ENCODE measurements around the gene CACNG3. TPM values are rescaled to one million over a fixed set of nuclear protein-coding genes. Genes with fewer than 3 reads are reported as not detected.
"Not testable (repeated sequence)": the region's sequence is repeated elsewhere in the genome, so short reads cannot be mapped to it uniquely, and the experiment has no call there.

CACNG3 gene
- total RNA-seq, 1 experiment from 2014 or later: not detected

DNA sequence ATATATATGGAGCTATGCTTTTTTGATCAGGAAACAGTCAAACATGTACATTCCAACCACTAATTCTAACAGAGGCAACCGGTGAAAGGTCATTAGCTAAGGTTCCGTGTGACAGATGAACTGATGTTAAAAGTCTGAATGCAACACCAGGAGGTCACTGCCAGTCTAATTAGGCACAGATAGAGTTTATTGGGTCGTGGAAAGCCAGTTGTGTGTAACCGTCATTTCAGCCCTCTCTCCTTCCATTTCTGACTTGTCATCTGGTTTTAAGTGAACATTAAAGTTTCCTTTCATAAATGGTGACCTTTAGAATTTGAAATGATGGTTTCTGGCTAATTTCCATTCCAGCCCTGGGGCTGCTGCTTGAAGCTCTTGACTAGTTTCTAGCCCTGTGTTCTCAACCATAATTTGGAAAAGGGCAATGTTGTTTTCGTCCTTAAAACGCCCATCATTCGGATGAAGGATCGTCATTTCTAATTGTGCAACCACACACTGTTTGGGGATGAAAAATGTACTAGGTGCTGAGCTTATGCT lies 23.9 kb downstream of the CACNG3 start:
- DNase-seq (ENCODE audit: low read depth): no peak

DNA sequence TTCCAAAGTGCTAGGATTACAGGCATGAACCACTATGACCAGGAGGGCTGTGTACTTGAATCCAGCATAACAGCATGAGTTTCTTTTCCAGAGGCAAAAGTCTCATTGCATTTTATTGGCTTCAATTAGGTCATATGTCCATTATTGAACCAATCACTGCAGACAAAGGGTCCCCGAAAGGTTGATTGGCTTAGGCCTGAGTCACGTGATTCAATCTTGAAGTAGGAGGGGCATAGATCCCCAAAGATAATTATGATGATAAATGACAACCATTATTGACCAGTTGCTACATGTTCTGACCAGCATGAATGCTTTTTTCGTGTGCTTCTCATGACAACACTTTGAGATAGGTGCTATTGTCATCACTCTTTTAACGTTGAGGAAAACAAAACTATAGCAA lies 25.3 kb downstream of the CACNG3 start:
- no peak for DNase-seq (ENCODE audit: low read depth)

DNA sequence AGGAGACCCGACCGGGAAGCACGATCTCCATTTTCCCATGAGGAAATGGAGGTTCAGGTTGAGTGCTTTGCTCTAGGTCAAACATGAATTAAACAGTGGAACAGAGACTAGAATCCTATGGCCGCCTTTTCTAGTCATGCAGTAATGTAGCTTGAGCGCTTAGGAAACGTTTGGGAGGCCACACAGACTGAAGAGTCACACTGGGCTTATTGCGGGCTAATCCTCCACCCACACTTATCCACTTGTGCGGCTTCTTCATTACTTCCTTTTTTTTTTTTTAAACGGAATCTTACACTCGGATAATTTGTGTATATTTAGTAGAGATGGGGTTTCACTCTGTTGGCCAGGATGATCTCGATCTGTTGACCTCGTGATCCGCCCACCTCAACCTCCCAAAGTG lies 26.0 kb downstream of the CACNG3 start:
- peak; percentile 19 for DNase-seq (ENCODE audit: low read depth)

DNA sequence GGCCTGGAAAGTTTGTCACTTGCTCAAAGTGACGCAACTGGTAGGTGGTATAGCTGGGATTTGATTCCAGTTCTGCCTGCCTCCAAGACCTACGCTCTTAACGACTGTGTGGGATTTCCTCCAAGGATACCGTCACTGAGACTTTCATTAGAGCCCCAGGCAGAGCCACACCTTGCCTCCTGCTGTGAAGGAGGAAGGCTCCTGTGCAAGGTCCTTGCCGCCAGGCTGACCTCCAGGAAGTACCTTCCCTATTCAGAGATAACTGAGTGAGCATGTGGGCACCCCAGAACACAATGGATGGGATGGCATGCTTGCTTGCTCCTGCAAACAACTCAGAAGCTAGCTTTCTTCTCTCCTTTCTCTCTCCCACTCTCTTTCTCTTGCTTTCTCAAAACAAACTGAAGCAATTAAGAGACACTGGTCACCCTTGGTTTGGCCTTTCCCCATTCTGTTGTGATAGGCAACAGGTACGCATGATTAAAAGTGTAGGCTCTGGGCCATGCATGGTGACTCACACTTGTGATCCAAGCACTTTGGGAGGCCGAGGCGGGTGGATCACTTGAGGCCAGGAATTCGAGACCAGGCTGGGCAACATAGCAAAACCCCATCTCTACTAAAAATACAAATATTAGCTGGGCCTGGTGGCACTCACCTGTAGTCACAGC lies 30.7 kb downstream of the CACNG3 start:
- peak; percentile 50 for DNase-seq (ENCODE audit: low read depth)

DNA sequence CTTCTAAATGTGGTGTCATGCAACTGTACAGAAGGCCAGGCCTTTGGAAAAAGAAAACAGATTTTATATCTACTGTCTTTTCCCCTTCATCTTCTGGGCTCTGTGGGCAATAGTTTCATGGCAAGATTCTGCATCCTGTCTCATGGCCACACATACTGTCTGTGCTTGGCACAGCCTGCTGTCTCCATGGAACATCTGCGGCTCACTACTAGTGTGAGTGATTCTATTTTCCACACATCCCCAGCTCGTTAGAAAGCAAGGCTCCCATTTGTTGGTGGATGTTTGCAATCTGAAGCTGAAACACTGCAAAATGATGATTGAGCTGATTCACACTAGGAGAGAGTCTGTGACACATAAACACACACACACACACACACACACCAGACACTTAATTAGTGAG lies 32.4 kb downstream of the CACNG3 start:
- DNase-seq (ENCODE audit: low read depth): no peak

DNA sequence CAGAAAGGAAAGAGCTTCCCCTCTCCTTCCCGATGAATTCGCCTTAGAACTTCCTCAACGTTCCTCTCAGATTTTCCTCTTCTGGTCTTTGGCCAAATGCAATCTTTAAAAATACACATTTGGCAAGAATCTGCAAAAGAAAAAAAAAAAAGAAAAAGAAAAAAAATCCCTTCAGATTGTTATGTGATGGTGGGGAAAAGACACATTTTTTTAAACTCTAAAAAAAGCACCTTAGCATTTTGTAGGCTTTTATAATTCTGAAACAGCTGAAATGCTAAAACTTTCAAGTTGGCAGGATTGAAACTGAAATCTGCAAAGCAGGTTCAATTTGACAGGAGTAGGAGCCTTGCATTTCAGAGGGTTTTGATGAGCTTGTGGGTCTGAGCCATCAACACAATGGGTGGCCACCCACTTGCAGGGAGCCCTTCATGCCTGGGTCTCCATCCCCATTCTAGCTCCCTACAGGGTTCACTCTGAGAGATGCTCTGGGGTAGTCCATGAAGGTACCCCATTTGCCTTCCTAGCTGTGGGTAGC lies 33.1 kb downstream of the CACNG3 start:
- DNase-seq (ENCODE audit: low read depth): no peak

DNA sequence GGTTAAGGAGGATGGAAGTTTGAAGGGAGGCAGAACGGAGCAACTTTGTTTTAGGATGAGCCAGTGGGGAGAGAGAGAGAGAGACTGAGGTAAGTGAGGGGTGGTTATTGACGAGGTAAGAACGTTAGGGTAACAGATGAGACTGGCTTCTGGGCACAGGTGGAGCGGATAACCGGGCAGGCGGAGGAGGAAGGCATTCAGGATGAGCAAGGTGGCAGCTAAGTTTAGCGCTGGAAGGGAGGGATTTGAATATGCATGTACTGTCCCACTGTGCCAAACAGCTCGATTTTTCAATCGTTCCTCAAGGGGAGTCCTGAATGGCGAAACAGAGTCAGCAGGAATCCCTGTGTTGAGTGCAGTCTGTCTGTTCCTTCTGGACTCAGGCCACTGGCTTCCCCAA lies 35.8 kb downstream of the CACNG3 start:
- no peak for DNase-seq (ENCODE audit: low read depth)

DNA sequence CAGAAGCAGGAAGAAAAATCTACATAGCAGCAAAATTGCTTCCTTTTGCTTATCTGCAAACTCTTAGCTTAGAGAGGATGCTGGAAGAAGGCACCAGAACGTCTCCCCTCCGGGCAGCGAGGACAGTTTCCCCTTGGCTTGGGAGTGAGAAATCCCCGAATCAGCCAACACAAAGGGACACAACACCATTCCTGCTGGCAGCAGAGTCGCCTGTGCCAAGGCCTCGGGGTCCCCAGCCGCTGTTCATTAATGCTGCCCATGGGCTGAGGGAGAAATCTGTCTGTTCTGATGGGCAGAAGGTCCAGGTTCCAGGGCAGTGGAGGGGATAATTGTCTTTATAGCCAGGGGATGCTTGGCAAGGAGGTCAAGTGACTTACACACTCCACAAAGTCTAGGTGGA lies 38.0 kb downstream of the CACNG3 start:
- no peak for DNase-seq (ENCODE audit: low read depth)

DNA sequence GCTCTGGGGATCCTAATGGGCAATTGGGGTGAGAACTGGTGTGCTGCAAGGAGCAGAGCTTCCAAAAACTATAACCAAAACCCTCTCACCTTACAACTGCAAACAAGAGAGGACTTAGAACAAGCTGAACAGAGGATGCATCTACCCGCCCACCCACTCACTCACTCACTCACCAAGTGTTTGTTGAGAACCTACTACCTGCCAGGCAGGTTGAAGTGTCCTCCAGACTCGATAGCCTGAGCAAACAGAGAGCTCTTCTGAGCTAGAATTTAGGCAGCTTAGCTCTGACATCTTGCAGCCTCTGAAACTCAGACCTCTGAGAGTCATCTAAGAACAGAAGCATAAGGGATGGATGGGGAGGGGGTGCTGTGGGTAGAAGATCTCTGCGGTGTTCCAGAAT lies 41.2 kb downstream of the CACNG3 start:
- no peak for DNase-seq (ENCODE audit: low read depth)

DNA sequence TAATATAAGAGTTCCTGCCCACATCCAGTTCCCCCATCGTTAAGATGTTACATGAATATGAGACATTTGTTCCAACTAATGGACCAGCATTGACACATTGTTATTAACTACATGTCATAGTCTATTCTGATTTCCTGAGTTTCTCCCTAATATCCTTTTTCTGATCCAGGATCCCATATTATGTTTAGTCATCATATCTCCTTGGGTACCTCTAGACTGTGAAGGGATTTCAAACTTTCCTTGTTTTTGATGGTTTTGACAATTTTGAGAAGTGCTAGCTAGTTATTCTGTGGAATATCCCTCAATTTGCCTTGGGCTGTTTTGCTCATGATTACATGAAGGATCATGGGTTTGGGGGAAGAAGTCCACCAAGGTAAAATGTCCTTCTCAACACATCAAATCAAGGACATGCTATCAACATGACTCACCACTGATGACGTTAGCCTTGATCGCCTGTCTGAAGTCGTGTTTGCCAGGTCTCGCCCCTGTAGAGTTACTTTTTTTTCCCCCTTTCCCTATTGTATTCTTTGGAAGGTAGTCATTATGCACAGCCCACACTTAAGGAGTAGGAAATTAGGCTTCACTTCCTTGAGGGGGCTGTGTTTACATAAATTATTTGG lies 42.5 kb downstream of the CACNG3 start:
- DNase-seq (ENCODE audit: low read depth): peak; percentile 41

DNA sequence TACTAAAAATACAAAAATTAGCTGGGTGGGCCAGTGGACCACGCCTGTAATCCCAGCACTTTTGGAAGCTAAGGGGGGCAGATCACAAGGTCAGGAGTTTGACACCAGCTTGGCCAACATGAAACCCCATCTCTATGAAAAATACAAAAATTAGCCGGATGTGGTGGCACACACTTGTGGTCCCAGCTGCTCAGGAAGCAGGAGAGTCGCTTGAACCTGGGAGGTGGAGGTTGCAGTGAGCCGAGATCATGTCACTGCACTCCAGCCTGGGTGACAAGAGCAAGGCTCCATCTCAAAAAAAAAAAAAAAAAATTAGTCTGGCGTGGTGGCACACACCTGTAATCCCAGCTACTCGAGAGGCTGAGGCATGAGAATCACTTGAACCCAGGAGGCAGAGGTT lies 44.6 kb downstream of the CACNG3 start:
- not testable (repeated sequence) for DNase-seq (ENCODE audit: low read depth)

DNA sequence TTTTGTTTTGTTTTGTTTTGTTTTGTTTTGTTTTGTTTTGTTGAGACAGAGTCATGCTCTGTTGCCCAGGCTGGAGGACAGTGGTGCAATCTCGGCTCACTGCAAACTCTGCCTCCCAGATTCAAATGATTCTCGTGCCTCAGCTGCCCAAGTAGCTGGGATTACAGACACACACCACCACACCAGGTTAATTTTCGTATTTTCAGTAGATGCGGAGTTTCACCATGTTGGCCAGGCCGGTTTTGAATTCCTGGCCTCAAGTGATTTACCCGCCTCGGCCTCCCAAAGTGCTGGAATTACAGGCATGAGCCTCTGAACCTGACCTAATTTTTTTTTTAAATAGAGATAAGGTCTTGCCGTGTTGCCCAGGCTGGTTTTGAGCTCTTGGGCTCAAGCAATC lies 46.5 kb downstream of the CACNG3 start:
- no peak for DNase-seq (ENCODE audit: low read depth)

DNA sequence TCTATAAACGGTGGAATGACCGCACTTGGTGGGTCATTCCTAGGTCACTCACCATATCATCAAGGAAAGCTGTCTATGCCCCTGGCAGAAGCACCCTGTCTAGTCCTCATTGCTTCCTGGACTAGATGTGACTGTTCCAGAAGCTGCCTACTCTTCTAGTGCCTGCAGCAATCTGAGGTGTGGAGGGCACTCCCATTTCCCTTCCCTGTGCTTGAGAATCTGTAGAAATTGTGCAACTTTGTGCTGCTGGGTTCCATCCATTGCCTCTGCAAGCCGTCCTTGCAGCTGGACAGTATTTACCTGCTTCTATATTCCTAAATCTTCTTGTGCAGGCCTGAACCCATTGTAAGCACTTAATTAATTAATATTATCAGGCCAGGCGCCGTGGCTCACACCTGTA lies 52.1 kb downstream of the CACNG3 start:
- no peak for DNase-seq (ENCODE audit: low read depth)

DNA sequence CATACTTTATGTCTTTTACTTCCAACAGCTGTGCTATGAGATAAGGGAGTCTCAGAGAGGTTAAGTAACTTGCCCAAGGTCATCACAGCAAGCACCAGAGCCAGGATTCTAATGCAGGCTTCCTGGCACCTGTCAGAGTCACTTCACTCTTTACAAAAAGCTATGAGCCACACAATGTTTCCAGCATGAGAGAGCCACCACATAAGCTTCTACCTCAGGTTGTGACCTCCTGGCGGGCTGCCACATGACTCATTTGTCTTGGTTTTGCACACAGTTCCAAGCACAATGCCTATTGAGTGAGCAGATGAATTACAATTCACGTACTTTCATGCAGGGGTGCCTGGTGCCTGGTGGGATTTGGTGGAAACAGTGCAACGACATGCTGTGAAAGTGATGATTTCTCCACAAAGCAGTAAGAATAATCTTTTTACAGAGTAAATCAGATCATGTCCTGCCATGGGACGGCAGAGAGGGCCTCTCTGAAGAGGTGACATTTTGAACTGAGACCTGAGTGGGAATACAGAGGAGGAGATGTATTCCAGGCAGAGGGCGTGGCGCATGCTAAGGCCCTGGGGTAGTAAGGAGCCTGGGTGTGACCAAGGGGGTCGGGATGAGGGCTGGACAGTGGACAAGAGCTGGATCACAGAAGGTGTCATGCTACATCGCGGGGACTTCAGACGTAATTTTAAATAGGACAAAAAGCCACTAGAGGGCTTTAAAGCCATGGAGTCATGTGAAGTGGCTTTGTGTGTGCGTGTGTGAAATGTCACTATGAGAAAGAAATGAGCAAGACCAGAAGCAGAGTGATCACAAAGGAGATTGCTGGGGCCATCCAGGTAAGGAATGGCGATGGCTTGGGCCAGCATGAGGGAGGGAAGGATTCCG lies 53.4 kb downstream of the CACNG3 start:
- DNase-seq (ENCODE audit: low read depth): peak; percentile 90

DNA sequence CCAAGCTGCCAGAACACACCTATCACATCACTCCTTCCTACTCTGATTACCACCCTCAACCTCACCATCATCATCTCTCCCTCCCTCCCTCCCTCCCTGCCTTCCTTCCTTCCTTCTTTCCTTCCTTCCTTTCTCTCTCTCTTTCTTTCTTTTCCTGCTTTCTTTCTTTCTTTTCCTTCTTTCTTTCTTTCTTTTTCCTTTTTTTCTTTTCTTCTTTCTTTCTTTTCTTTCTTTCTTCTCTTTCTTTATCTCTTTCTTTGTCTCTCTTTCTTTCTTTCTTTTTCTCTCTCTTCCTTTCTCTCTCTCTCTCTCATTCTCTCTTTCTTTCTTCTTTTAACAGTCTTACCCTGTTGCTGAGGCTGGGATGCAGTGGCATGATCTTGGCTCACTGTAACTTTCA lies 59.2 kb downstream of the CACNG3 start:
- no peak for DNase-seq (ENCODE audit: low read depth)

DNA sequence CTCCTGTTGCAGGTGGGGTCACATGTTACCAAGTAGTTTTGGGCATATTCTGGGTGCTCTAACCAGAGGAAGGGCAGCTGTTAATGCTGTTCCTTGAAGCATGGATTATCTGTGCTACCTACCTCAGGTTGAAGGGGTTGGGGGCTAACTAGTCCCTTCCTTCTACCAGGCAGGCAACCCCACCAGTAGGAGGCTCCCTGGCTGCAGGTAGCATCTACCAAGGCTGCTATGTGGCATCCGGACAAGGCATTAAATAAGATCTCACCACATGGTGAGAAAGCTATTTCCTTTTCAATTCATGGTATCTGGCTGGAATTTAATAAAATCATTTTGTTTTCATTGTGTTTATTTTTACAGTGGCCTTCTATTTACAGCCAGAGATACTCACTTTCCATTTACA lies 62.5 kb downstream of the CACNG3 start:
- no peak for DNase-seq (ENCODE audit: low read depth)

DNA sequence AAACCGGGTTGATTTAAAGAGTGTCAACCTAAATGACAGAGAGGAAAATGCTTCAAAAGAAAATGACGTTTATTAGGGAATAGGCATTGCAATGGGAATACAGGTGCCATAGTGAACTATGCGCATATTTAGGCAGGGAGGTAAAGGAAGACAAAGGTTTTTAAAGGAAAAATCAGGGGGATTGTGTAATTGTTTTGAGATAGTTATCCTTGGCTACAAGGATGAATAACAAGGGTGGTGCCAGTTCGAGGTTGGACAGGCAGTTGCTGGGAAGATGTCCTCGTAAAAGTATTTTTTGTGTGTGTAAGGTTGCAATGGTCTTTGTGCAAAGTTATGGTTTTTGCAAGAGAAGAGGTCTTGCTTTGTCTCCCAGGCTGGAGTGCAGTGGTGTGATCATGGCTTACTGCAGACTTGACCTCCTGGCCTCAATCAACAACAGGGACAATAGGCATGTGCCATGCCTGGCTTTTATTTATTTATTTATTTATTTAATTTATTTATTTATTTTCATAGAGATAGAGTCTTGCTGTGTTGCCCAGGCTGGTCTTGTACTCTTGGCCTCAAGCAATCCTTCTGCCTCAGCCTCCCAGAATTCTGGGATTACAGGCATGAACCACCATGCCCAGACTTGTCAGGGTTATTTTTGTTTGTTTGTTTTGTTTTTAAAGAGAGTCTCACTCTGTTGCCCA lies 63.1 kb downstream of the CACNG3 start:
- DNase-seq (ENCODE audit: low read depth): no peak

DNA sequence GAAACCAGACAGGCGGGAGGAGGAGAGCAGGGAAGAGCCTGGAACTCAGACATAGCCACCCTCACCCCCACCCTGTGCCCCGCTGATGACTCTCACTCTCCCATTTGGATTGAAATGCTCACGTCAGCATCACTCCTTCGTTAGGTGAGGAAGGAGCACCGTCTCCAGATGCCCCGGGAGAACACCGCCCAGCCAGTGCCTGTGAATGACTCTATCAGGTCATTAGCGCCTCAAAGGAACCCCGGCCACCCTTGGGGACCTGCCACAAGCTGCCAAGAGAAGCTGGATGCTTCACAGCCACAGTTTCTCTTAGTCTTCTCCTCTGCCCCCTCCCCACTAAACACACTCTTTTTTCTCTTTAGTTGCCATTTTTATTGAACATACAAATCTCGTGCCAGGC lies 66.0 kb downstream of the CACNG3 start:
- DNase-seq (ENCODE audit: low read depth): no peak

DNA sequence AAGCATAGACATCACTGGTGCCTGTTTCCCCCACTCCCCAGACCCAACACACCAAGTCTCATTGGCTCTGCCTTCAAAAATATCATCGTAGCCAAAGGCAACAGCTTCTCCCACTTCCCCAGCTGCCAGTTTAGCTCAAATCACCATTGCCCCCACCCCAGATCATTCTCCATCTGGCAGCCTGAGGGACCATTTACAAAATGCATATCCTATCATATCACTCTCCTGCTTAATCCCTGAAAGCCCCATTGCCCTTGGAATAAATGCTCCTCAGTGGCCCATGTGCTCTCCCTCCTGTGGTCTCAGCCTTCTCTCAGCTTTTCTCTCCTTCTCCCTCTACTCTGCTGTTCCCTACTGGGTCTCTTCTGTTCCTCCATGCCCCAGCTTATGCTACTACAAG lies 68.3 kb downstream of the CACNG3 start:
- DNase-seq (ENCODE audit: low read depth): no peak

DNA sequence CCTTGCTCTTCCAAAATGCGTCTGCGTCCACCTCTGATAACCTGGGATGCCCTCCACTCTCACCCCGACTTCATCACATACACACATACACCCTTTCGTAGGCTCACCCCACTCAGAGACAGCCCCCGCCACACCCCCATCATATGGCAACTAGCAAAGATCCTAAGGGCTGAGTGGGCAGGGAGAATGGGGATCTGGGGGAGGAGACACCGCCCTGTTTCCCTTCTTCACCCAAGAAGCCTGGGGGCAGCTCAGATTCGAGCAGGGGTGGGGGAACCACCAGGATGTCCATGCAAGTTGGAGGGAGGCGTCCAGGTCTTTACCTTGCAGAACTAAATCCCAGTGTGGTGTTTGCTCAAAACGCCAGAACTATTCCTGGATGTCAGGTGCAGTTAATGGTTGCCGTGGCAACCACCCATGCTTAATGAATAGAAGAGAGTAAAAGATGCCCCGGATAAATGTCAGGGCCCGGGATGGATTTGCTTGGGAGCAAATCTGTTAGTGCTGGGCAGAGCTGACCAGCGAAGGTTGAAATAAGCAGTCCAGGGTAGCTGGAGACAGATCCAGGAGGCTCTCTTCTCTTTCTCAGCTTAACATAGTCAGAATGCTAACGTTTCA lies 72.8 kb downstream of the CACNG3 start:
- DNase-seq (ENCODE audit: low read depth): no peak

DNA sequence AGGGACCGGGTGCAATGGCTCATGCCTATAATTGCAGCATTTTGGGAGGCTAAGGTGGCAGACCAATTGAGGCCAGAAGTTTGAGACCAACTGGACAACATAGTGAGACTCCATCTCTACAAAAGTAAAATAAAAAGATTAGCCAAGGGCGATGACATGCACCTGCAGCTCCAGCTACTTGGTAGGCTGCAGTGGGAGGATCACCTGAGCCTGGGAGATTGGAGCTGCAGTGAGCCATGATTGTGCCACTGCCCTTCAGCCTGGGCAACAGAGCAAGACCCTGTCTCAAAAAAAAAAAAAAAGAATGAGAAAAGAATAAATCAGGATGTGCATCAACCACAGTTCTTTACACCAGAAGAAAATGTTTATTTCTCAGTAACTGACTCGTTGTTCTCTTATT lies 76.0 kb downstream of the CACNG3 start:
- DNase-seq (ENCODE audit: low read depth): no peak

All from Daoy (cell line).